Fibroblast of lung (primary cell): ENCODE measurements around the gene TGM6. TPM values are rescaled to one million over a fixed set of nuclear protein-coding genes. Genes with fewer than 3 reads are reported as not detected.

Experiments
- DNase-seq, 2 donors: peaks; one replicate each; pipeline versions ENCODE4 v3.0.0 to v3.0.0-alpha.2; 2010; ENCODE audit warnings: low read depth in 2 of 2
- H2AFZ ChIP-seq: 2 replicates; pipeline ENCODE4 v1.5.1; 2012; ENCODE audit warnings: low read length, control low read depth, inconsistent platforms
- H3K27ac ChIP-seq: 2 replicates; pipeline ENCODE4 v1.5.1; 2011; ENCODE audit warnings: low read length, control low read depth; ENCODE audit not compliant: insufficient read depth
- H3K27me3 ChIP-seq: 2 replicates; pipeline ENCODE4 v1.5.1; 2011; ENCODE audit warnings: mild to moderate bottlenecking, low read length; ENCODE audit not compliant: control insufficient read depth, insufficient read depth
- H3K36me3 ChIP-seq: 2 replicates; pipeline ENCODE4 v1.5.1; 2011; ENCODE audit warnings: low read length; ENCODE audit not compliant: control insufficient read depth, insufficient read depth
- H3K4me1 ChIP-seq: 2 replicates; pipeline ENCODE4 v1.5.1; 2011; ENCODE audit warnings: low read length; ENCODE audit not compliant: control insufficient read depth, insufficient read depth; ENCODE audit errors: extremely low read depth
- H3K4me2 ChIP-seq: 2 replicates; pipeline ENCODE4 v1.5.1; 2011; ENCODE audit warnings: low read length, control low read depth; ENCODE audit not compliant: insufficient read depth; ENCODE audit errors: extremely low read depth
- H3K4me3 ChIP-seq, 4 experiments: fragments of 200-600 bp in 1 of 4; sonication (generic) in 1 of 4; replicated peaks in 1 of 4; 2 replicates each; pipeline ENCODE4 v1.5.1; 2011 to 2016; ENCODE audit warnings: low read length in 4 of 4, low read depth in 3 of 4, mild to moderate bottlenecking in 3 of 4, control low read depth in 2 of 4, inconsistent platforms in 1 of 4, mixed read lengths in 1 of 4; ENCODE audit not compliant: insufficient read depth in 1 of 4; ENCODE audit errors: control extremely low read depth in 1 of 4
- H3K79me2 ChIP-seq: 2 replicates; pipeline ENCODE4 v1.5.1; 2012; ENCODE audit warnings: mild to moderate bottlenecking, low read length, inconsistent platforms; ENCODE audit not compliant: control insufficient read depth, insufficient read depth
- H3K9ac ChIP-seq: 2 replicates; pipeline ENCODE4 v1.5.1; 2011; ENCODE audit warnings: mild to moderate bottlenecking, low read length, control low read depth; ENCODE audit not compliant: insufficient read depth
- H3K9me3 ChIP-seq: 2 replicates; pipeline ENCODE4 v1.5.1; 2012; ENCODE audit warnings: low read depth, low read length; ENCODE audit not compliant: control insufficient read depth, insufficient read depth
- H4K20me1 ChIP-seq: 2 replicates; pipeline ENCODE4 v1.5.1; 2011; ENCODE audit warnings: low read length; ENCODE audit not compliant: control insufficient read depth, insufficient read depth; ENCODE audit errors: extremely low read depth
- CTCF ChIP-seq, 2 donors: IDR thresholded peaks in 1 of 2; conservative IDR thresholded peaks in 1 of 2; 1 replicate in 1 of 2; 2 replicates in 1 of 2; pipeline ENCODE4 v1.5.1; 2011 to 2012; ENCODE audit warnings: low read length in 2 of 2, control low read depth in 1 of 2, inconsistent platforms in 1 of 2, low read depth in 1 of 2, mild to moderate bottlenecking in 1 of 2
- EZH2 ChIP-seq: IDR thresholded peaks from 2 replicates; pipeline ENCODE4 v1.5.1; 2012; ENCODE audit warnings: low read length, control low read depth, mild to moderate bottlenecking; ENCODE audit errors: missing control alignments
- polyA plus RNA-seq, 2 donors: library from polyadenylated mRNA; depleted of rRNA in 1 of 2; stranded (reverse) in 1 of 2; unstranded in 1 of 2; fragments of >200 nt; gene quantifications; 2 replicates each; pipeline ENCODE4 v1.2.1, GENCODE V29; 2011 to 2012; ENCODE audit warnings: missing spikeins in 1 of 2
- total RNA-seq: library from RNA; depleted of rRNA; stranded (reverse); fragments of >200 nt; gene quantifications from 2 replicates; pipeline ENCODE4 v1.2.1, GENCODE V29; 2014

TGM6 gene
- total and polyA plus RNA-seq, 2 donors (not counting 1 experiment from before 2014, with no cell fraction given), result not detected

GRCh38 chr20:2462484-2462883, 81.8 kb downstream of the TGM6 start:
- H3K4me3 ChIP-seq, result no peak overlapping the region
- no peak for DNase-seq
- no peaks in the 10 kb centered on the region for H3K9me3 ChIP-seq
- no peaks in the 10 kb centered on the region for H3K4me1 ChIP-seq
- H3K9ac ChIP-seq, result no peak overlapping the region
- H4K20me1 ChIP-seq, result peaks cover 2% of the 10 kb centered on the region
- H3K27me3 ChIP-seq, result no peaks in the 10 kb centered on the region
- no peak overlapping the region for H2AFZ ChIP-seq
- TF ChIP-seq CTCF (conservative IDR thresholded peaks at IDR 0.05 in 1 of 2, IDR thresholded peaks at IDR 0.05 in 1 of 2; ENCODE audit: low read depth in 1 of 2, low read length in 2 of 2) (no peak), EZH2 (no peak)
- H3K4me2 ChIP-seq, result no peak overlapping the region
- H3K36me3 ChIP-seq, result peaks cover 22% of the 10 kb centered on the region
- no peak overlapping the region for H3K27ac ChIP-seq
- H3K79me2 ChIP-seq, result peaks cover 23% of the 10 kb centered on the region

DNA sequence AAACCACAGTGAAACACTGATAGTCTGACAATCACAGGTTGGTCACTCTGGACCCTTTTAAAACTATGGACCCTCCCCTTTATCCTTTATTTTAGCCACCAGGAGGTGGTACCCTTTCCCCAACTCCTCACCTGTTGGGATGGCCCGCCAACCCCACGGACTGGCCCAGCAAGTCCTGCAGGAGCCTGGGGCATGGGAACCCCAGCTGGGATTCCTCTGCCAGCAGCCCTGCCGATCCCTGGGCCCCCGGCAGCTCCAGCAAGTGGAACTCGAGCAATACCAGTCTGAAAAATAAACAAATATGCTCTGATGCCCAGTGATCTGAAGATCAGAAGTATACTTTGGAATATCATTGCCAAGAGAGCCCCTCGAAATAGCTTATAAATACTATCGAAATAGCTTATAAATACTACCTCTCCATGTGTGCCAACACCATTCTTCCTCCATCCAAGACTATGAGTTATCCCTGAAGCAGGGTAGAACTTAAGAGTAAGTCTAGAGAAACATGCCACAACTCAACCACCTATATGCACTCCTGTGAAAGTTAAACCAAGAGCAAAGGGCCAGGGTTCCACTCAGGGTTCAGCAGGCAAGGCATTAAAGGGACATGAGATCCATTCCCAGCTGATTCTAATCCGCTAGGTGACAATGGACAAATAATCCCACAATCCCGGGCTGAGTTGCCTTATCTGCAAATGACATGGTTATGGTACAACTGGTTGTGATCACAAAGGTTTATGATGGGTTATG, 83.1 kb downstream of the TGM6 start:
- Histone ChIP-seq H4K20me1 (peaks cover 2% of the 10 kb centered on the region), H3K79me2 (peaks cover 36% of the 10 kb centered on the region), H3K9me3 (no peaks in the 10 kb centered on the region), H3K9ac (no peak overlapping the region), H3K36me3 (peaks cover 22% of the 10 kb centered on the region), H2AFZ (no peak overlapping the region), H3K4me3 (no peak overlapping the region), H3K4me2 (no peak overlapping the region), H3K27ac (no peak overlapping the region), H3K4me1 (peaks cover 4% of the 10 kb centered on the region), H3K27me3 (no peaks in the 10 kb centered on the region)
- no peak for TF ChIP-seq EZH2
- no peak for TF ChIP-seq CTCF (conservative IDR thresholded peaks at IDR 0.05 in 1 of 2, IDR thresholded peaks at IDR 0.05 in 1 of 2; ENCODE audit: low read depth in 1 of 2, low read length in 2 of 2)
- DNase-seq, result no peak

GRCh38 chr20:2465100-2465499, 84.4 kb downstream of the TGM6 start:
- H3K4me2 ChIP-seq, result no peak overlapping the region
- no peak overlapping the region for H3K9ac ChIP-seq
- H2AFZ ChIP-seq, result no peak overlapping the region
- no peak overlapping the region for H3K27ac ChIP-seq
- H4K20me1 ChIP-seq, result peaks cover 2% of the 10 kb centered on the region
- no peaks in the 10 kb centered on the region for H3K9me3 ChIP-seq
- no peak for TF ChIP-seq CTCF (conservative IDR thresholded peaks at IDR 0.05 in 1 of 2, IDR thresholded peaks at IDR 0.05 in 1 of 2; ENCODE audit: low read depth in 1 of 2, low read length in 2 of 2)
- no peak for TF ChIP-seq EZH2
- peaks cover 20% of the 10 kb centered on the region for H3K36me3 ChIP-seq
- H3K4me3 ChIP-seq, result no peak overlapping the region
- no peak for DNase-seq
- H3K79me2 ChIP-seq, result peaks cover 49% of the 10 kb centered on the region
- H3K4me1 ChIP-seq, result peaks cover 6% of the 10 kb centered on the region
- H3K27me3 ChIP-seq, result no peaks in the 10 kb centered on the region
